HepG2 (cell line): ENCODE measurements around the gene ZNF625. TPM values are rescaled to one million over a fixed set of nuclear protein-coding genes. Genes with fewer than 3 reads are reported as not detected.
A peak's percentile ranks its signal among the peaks of the same experiment; 100 is the strongest.

Experiments used
- ADNP ChIP-seq: sonication (generic); formaldehyde crosslinking; IDR thresholded peaks from 2 replicates; pipeline ENCODE4 v1.4.0; 2020; ENCODE audit warnings: missing genetic modification reagents
- ATAD3A ChIP-seq: sonication (generic); formaldehyde crosslinking; IDR thresholded peaks from 2 replicates; pipeline ENCODE4 v1.4.0; 2020; ENCODE audit warnings: missing genetic modification reagents
- HDAC1 ChIP-seq: sonication (generic); formaldehyde crosslinking; IDR thresholded peaks from 2 replicates; pipeline ENCODE4 v1.5.1; 2020; ENCODE audit warnings: mild to moderate bottlenecking, missing genetic modification reagents
- HOXA9 ChIP-seq: sonication (generic); formaldehyde crosslinking; IDR thresholded peaks from 2 replicates; pipeline ENCODE4 v1.8.1; 2022; ENCODE audit warnings: missing genetic modification reagents, mild to moderate bottlenecking, moderate library complexity, borderline replicate concordance
- ONECUT2 ChIP-seq: sonication (generic); formaldehyde crosslinking; IDR thresholded peaks from 2 replicates; pipeline ENCODE4 v1.4.0; 2020; ENCODE audit warnings: missing genetic modification reagents
- PAWR ChIP-seq: sonication (generic); formaldehyde crosslinking; IDR thresholded peaks from 2 replicates; pipeline ENCODE4 v1.4.0; 2020; ENCODE audit warnings: missing genetic modification reagents, mild to moderate bottlenecking, borderline replicate concordance
- ZNF251 ChIP-seq: sonication (generic); formaldehyde crosslinking; IDR thresholded peaks from 2 replicates; pipeline ENCODE4 v1.9.0; 2021; ENCODE audit warnings: mild to moderate bottlenecking, missing genetic modification reagents
- ZNF367 ChIP-seq: sonication (generic); formaldehyde crosslinking; IDR thresholded peaks from 2 replicates; pipeline ENCODE4 v1.4.0; 2020; ENCODE audit warnings: missing genetic modification reagents, borderline replicate concordance
- ZNF607 ChIP-seq: sonication (generic); formaldehyde crosslinking; IDR thresholded peaks from 2 replicates; pipeline ENCODE4 v1.5.1; 2020; ENCODE audit warnings: missing genetic modification reagents, mild to moderate bottlenecking, borderline replicate concordance
- polyA plus RNA-seq, 8 experiments: library from polyadenylated mRNA; depleted of rRNA in 3 of 8; stranded (reverse) in 7 of 8; unstranded in 1 of 8; fragments of >200 nt; fragmentation: Illumina TruSeq in 4 of 8; extraction: Trizol in 4 of 8; gene quantifications; 2 replicates each; pipeline versions ENCODE4 v1.2.1 to v1.2.3, GENCODE V29; 2011 to 2016; ENCODE audit warnings: low read depth in 4 of 8, missing spikeins in 1 of 8, mixed read lengths in 1 of 8; ENCODE audit not compliant: insufficient read depth in 1 of 8
- total RNA-seq, 5 experiments: library from RNA; depleted of rRNA; stranded (reverse); fragments of >200 nt; fragmentation: Illumina TruSeq; extraction: Trizol; gene quantifications; 2 replicates each; pipeline ENCODE4 v1.2.3, GENCODE V29; 2016; ENCODE audit warnings: low read depth in 1 of 5
- TF ChIP-seq, protein P1 (sequence below): sonication (generic); formaldehyde crosslinking; IDR thresholded peaks from 2 replicates; pipeline ENCODE4 v1.4.0; 2020; ENCODE audit warnings: missing genetic modification reagents
- TF ChIP-seq, protein P2 (sequence below): sonication (generic); formaldehyde crosslinking; IDR thresholded peaks from 2 replicates; pipeline ENCODE4 v1.9.0; 2022; ENCODE audit warnings: low read depth, missing genetic modification reagents
- TF ChIP-seq, protein P3 (sequence below): sonication (generic); formaldehyde crosslinking; IDR thresholded peaks from 2 replicates; pipeline ENCODE4 v1.5.0; 2020; ENCODE audit warnings: mild to moderate bottlenecking, low read depth, missing genetic modification reagents, borderline replicate concordance
- TF ChIP-seq, protein P4 (sequence below): sonication (generic); formaldehyde crosslinking; IDR thresholded peaks from 2 replicates; pipeline ENCODE4 v1.9.0; 2021; ENCODE audit warnings: missing genetic modification reagents, mild to moderate bottlenecking, borderline replicate concordance
- TF ChIP-seq, protein P5 (sequence below): sonication (generic); formaldehyde crosslinking; IDR thresholded peaks from 2 replicates; pipeline ENCODE4 v1.4.0; 2020; ENCODE audit warnings: missing genetic modification reagents, low read depth, mild to moderate bottlenecking, borderline replicate concordance
- TF ChIP-seq, protein P6 (sequence below): sonication (generic); formaldehyde crosslinking; IDR thresholded peaks from 2 replicates; pipeline ENCODE4 v1.8.0; 2022; ENCODE audit warnings: mild to moderate bottlenecking, missing genetic modification reagents, moderate library complexity
- TF ChIP-seq, protein P7 (sequence below): sonication (generic); formaldehyde crosslinking; IDR thresholded peaks from 2 replicates; pipeline ENCODE4 v1.4.0; 2020; ENCODE audit warnings: missing genetic modification reagents
- TF ChIP-seq, protein P8 (sequence below): sonication (generic); formaldehyde crosslinking; IDR thresholded peaks from 2 replicates; pipeline ENCODE4 v1.4.0; 2020; ENCODE audit warnings: mild to moderate bottlenecking, missing genetic modification reagents

Gene ZNF625
- total and polyA plus RNA-seq, 2 of the 13 experiments (the other 11 are each of a cell fraction or from before 2014, with no cell fraction given): 1.7 to 12.2 TPM

DNA sequence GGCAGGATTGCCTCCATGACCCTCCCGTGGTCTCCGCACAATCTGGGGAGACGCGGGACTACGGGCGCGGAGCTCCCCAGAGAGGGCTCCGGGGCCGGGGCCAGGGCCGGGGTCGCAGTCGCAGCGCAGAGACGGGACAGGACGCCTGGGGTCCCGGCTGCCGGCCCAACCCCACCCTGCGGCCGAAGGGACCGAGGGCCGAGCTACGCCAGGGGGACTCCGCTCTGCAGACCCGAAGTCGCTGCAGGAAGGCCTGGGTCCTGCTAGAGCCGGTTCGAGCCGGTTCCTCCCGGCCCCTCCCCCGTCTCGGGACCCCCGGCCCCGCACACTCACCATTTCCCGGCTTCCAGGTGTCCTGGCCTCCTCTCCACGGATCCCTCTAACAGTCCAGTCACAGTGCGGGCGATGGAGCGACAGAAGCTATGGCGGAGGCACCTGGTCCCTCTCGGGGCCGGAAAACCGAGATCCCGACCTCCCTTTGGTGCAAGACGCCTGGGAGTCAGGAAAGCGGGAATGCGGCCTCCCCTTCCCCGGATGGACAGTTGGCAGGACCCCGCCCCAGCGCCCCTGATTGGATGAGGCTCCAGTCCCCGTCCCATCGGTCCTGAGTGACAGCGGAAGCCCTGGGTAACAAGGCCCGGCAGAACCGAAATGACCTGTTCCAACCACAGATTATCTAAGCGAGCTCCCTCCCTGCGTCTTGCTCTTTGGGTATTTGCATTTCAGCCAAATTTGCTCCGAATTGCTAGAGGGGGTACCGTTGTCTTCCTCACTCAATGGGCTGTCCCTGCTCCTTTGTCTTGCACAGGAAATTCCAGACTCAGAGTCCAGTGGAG lies at the start of gene ZNF625 (continued):
- TF ChIP-seq, protein P1, sequence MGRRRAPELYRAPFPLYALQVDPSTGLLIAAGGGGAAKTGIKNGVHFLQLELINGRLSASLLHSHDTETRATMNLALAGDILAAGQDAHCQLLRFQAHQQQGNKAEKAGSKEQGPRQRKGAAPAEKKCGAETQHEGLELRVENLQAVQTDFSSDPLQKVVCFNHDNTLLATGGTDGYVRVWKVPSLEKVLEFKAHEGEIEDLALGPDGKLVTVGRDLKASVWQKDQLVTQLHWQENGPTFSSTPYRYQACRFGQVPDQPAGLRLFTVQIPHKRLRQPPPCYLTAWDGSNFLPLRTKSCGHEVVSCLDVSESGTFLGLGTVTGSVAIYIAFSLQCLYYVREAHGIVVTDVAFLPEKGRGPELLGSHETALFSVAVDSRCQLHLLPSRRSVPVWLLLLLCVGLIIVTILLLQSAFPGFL (CRISPR knock-in tag): no peak
- TF ChIP-seq ZNF367 (no peak), ZNF607 (CRISPR knock-in tag) (peak; percentile 55), ATAD3A (CRISPR knock-in tag) (no peak), ZNF251 (CRISPR knock-in tag) (no peak), HOXA9 (CRISPR knock-in tag) (no peak; the same call in 1 of the 2 replicates), ADNP (CRISPR knock-in tag) (no peak), PAWR (no peak), HDAC1 (CRISPR knock-in tag) (peak; percentile 52; the same call in 1 of the 2 replicates), ONECUT2 (CRISPR knock-in tag) (no peak)
- TF ChIP-seq, protein P2, sequence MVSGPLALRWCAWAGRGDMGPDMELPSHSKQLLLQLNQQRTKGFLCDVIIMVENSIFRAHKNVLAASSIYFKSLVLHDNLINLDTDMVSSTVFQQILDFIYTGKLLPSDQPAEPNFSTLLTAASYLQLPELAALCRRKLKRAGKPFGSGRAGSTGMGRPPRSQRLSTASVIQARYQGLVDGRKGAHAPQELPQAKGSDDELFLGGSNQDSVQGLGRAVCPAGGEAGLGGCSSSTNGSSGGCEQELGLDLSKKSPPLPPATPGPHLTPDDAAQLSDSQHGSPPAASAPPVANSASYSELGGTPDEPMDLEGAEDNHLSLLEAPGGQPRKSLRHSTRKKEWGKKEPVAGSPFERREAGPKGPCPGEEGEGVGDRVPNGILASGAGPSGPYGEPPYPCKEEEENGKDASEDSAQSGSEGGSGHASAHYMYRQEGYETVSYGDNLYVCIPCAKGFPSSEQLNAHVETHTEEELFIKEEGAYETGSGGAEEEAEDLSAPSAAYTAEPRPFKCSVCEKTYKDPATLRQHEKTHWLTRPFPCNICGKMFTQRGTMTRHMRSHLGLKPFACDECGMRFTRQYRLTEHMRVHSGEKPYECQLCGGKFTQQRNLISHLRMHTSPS (CRISPR knock-in tag): no peak
- TF ChIP-seq, protein P3, sequence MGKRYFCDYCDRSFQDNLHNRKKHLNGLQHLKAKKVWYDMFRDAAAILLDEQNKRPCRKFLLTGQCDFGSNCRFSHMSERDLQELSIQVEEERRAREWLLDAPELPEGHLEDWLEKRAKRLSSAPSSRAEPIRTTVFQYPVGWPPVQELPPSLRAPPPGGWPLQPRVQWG (CRISPR knock-in tag): no peak
- TF ChIP-seq, protein P4, sequence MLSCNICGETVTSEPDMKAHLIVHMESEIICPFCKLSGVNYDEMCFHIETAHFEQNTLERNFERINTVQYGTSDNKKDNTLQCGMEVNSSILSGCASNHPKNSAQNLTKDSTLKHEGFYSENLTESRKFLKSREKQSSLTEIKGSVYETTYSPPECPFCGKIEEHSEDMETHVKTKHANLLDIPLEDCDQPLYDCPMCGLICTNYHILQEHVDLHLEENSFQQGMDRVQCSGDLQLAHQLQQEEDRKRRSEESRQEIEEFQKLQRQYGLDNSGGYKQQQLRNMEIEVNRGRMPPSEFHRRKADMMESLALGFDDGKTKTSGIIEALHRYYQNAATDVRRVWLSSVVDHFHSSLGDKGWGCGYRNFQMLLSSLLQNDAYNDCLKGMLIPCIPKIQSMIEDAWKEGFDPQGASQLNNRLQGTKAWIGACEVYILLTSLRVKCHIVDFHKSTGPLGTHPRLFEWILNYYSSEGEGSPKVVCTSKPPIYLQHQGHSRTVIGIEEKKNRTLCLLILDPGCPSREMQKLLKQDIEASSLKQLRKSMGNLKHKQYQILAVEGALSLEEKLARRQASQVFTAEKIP: no peak
- TF ChIP-seq, protein P5, sequence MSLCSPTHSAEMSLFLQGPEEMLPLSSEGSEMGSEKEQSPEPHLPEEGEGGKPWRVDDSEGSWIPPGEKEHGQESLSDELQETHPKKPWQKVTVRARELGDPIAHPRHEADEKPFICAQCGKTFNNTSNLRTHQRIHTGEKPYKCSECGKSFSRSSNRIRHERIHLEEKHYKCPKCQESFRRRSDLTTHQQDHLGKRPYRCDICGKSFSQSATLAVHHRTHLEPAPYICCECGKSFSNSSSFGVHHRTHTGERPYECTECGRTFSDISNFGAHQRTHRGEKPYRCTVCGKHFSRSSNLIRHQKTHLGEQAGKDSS (CRISPR knock-in tag): peak; percentile 42; the same call in 1 of the 2 replicates
- TF ChIP-seq, protein P6, sequence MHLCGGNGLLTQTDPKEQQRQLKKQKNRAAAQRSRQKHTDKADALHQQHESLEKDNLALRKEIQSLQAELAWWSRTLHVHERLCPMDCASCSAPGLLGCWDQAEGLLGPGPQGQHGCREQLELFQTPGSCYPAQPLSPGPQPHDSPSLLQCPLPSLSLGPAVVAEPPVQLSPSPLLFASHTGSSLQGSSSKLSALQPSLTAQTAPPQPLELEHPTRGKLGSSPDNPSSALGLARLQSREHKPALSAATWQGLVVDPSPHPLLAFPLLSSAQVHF (CRISPR knock-in tag): no peak
- TF ChIP-seq, protein P7, sequence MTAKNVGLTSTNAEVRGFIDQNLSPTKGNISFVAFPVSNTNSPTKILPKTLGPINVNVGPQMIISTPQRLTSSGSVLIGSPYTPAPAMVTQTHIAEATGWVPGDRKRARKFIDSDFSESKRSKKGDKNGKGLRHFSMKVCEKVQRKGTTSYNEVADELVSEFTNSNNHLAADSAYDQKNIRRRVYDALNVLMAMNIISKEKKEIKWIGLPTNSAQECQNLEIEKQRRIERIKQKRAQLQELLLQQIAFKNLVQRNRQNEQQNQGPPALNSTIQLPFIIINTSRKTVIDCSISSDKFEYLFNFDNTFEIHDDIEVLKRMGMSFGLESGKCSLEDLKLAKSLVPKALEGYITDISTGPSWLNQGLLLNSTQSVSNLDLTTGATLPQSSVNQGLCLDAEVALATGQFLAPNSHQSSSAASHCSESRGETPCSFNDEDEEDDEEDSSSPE (CRISPR knock-in tag): peak; percentile 45; the same call in 1 of the 2 replicates
- TF ChIP-seq, protein P8, sequence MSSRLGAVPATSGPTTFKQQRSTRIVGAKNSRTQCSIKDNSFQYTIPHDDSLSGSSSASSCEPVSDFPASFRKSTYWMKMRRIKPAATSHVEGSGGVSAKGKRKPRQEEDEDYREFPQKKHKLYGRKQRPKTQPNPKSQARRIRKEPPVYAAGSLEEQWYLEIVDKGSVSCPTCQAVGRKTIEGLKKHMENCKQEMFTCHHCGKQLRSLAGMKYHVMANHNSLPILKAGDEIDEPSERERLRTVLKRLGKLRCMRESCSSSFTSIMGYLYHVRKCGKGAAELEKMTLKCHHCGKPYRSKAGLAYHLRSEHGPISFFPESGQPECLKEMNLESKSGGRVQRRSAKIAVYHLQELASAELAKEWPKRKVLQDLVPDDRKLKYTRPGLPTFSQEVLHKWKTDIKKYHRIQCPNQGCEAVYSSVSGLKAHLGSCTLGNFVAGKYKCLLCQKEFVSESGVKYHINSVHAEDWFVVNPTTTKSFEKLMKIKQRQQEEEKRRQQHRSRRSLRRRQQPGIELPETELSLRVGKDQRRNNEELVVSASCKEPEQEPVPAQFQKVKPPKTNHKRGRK (CRISPR knock-in tag): 0 out of 2 replicates have a peak, but pooled peaks have one; percentile 34
